Posterior cingulate gyrus (tissue), 11 donors: ENCODE results near the gene ACTRT2.

Source experiments
- DNase-seq, 10 donors: peaks; one replicate each; pipeline versions ENCODE4 v3.0.0 to v3.0.0-alpha.2; 2020 to 2021; ENCODE audit warnings: mixed read lengths in 3 of 10
- intact Hi-C: fragments of 100-400 bp; cut with DNase I; formaldehyde crosslinking; loops from one replicate; pipeline ENCODE4 v1.15.1; 2023

The ACTRT2 gene

DNA sequence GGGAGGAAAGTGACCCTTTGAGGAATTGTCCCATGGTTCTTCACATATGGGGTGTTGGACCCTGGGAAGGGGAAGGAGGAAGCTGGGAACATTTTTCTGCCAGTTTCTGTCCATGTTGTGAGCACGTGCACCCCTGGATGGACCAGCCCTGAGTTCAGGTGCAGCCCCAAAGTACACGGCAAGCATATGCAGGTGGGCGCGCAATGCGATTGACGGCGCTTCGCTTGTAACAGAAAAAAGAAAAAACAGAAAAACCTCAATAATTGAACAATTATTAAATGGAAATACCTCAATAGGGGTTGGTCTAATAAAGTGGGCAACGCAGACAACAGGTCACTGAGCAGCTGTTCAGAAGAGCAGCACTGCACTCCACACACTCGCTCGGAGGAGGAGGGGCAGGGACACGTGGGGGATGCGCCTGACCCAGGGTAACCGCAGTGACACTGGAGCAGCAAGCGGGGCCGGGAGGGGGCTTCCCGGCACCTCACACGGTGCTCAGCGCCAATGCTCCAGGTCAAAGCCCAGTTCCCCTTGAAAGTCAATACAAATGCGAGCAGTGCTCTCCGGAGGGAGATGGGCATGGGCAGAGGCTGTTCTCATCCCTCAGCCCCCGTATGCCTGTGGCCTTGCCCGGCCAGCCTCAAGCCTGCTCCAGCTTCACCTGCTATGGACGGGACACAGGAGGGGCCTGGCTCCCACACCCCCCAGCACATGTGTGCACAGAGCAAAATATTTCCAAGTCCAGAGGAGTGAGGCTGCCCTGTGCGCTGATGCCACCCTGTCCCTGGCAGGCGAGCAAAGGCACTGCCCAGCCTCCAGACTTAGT is 6.6 kb upstream of the ACTRT2 start:
- peak in 6 of 10 donors; percentile 1 to 64 (median 13) for DNase-seq
- intact Hi-C loops: loop anchor here (5.0 kb wide), 1 partner anchor 408 kb away; no protein-coding TSS in a partner anchor

DNA sequence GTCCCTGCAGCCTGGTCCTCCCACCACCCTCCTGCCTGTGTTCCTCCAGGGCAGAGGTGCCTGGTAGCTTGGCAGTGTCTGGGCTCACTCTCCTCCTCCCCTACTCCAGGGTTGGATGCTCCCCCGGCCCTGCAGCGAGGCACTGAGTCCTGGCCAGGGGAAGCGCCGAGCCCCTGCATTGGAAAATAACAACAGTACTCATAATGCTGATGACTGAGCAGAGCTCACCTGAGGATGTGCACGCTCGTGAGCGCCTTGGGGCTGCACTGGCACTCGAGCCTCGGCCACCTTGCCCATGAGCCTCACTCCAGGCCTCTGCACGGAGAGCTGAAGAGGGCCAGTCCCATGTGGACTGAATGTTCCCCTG is 6.0 kb upstream of the ACTRT2 start:
- DNase-seq: peak in 4 of 10 donors; percentile 5 to 83 (median 40)
- intact Hi-C loops: no loop called here

DNA sequence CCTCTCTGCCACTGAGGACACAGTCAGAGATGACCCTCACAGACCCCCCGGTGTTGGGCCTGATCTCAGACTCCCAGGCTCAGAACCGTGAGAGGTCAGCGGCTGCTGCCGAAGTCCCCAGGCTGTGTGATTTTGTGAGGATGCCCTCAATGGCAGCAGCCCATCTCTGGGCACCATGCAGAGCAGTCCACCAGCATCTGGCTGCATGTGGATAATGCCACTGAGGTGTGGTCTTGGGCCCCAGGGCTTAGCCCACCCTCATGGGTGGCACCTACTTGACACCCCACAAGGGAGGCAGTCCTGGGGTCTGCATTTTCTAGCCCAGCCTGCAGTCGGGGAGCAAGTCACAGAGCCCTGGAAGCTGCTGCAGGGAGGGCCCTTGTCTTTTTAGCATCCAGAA is 5.5 kb upstream of the ACTRT2 start:
- intact Hi-C loops: no loop called here
- DNase-seq: peak in 5 of 10 donors; percentile 2 to 74 (median 54)

DNA sequence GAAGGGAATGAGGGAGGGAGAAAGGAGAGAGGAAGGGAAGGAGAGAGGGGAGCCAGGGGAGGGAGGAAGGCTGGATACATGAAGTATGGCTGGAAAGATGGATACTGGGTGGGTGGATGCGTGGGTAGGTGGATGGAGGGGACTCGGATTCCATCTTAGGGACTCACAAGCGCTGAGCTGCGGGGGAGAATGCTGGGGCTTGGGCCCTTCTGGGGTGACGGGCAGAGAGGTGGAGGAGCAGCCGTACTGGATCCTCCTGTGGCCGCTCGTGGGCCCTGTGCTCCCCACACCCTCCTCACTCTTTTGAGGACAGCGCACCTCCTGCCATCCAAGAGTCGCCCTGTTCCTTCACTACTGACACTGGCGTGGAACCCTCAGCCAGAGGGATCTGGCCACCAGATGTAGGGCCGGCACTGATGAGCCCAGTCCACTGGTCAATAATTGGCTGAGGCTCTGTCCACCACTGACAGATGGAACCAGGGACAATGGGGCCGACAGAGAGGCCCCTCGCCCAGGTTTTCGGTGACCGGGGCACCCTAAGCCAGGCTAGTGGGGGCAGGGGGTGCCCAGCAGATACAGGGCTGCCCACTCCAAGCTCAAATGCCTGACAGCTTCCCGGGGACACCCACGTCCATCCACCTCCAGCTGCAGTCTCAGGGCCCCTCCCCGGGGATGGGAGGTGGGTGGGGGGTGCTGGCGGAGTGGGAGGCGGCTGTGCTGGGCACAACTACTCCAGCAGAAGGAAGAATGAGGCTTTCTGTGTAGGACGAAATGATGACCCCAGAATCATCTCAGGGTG is 4.4 kb upstream of the ACTRT2 start:
- peak in 7 of 10 donors; percentile 3 to 57 (median 12) for DNase-seq
- intact Hi-C loops: no loop called here

DNA sequence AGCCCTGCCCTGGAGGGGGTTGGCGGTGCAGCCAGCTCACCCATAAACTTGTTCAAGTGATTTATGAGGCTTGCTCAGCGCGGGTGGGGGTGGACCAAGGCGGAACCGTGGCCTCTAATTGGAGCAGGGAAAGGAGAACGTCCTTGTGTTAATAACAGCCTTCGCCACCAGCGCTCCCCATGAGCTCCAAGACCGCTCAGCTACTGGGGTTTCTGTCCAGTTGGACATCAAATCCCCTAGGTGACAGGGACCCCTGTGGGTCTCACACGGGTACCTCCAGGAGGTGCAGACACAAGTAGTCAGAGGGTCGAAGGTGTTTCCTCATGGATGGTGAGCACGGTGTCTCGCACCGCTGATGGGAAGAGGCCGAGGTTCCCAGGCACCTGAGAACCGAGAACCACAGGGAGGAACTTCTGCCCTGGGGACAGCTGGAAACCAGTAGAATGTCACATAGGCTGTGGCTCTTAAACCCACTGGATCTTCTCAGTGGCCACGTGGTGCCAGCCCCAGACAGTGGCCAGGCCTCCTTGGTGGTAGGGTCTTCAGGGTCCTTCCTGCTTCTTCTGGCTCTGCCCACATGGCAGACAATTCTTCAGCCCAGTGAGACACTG is 3.7 kb upstream of the ACTRT2 start:
- intact Hi-C loops: no loop called here
- peak in 4 of 10 donors; percentile 1 to 70 (median 26) for DNase-seq

DNA sequence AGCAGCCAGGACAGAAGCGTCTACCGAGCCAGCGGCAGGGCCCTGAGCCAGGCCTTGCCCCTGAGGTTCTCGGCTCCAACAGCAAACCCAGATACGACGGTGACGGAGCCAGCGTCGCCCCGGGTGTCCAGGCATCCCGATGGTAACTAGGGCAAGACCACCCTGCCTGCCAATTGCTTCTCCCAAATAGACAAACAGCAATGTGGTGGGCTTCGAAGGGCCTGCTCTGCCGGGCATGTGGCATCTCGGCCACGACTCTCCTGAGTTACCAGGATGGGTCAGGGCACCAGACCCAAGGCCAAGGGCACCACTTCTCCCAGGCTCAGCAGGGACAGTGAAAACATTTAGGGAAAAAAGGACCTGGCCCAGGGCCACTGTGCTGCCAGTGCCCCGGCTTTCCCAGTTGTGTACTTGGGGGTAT is 3.2 kb upstream of the ACTRT2 start:
- intact Hi-C loops: no loop called here
- peak in 4 of 10 donors; percentile 6 to 80 (median 49) for DNase-seq

DNA sequence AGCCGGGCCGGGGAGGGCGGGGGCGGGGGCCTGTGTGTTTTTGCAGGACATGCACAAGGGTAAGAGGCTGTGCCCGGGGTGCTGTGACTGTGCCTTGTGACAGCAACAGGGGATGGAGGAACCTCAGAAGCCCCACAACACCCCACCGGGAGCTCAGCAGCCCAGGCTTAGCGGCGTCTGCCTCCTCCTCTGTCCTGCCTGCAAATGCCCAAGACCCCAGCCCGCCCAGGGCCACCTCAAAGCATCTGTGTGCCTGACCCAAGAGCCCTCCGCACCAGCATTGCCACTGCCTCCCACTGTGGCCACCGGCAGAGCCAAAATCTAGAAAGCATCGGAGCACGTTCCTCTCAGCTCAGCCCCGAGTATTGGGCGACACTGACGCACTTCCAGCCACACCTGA is 2.7 kb upstream of the ACTRT2 start:
- DNase-seq: peak in 4 of 10 donors; percentile 3 to 67 (median 48)
- intact Hi-C loops: no loop called here

DNA sequence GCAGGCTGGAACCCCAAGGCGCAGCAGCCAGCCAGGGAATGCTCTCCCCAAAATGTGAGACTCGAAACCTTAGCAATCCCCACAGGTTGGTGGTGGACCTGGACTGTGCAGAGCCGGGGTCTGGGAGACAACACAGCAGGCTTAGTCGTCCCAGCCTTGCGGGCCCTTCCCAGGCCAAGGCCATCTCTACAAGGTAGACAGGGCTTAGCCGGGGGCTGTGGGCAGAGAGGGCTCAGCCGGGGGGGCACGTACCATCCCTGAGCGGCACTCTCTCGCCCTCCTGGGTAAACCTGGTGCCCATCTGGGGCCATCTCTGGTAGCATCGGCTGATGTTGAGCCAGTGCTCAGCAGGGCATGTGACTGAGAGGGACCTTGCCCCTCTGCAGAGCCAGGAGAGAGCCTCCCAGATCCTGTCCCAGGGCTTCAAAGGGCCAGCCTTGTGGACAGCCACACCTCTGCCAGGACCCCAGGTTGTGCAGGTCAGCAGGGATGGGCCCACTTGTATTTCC is 2.2 kb upstream of the ACTRT2 start:
- intact Hi-C loops: no loop called here
- peak in 5 of 10 donors; percentile 2 to 72 (median 54) for DNase-seq

DNA sequence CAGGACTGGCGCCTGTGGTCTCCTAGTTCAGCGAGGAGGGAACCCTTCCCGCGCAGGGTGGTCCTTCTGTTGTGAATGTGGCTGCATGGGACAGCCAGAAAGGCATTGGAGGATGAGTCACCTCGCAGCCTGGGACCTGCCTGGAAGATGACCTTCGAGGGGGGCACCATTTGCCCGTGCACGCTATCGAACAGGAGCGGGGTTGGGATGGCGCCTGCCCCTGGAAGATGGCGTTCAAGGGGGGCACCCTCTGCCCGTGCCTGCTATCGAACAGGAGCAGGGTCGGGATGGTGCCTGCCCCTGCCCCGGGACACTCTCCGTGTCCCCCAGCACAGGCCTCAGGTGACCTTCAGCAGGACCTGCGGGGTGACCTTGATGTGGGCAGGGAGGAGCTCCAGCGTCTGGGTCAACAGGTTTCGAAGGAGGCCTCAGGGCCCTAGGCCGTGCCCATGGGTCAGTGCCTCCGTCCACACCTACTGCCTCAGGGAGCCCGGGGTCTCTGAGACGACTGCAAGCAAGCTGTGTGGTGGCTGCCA is 1.7 kb upstream of the ACTRT2 start:
- DNase-seq: peak in 4 of 10 donors; percentile 24 to 64 (median 56)
- intact Hi-C loops: no loop called here

DNA sequence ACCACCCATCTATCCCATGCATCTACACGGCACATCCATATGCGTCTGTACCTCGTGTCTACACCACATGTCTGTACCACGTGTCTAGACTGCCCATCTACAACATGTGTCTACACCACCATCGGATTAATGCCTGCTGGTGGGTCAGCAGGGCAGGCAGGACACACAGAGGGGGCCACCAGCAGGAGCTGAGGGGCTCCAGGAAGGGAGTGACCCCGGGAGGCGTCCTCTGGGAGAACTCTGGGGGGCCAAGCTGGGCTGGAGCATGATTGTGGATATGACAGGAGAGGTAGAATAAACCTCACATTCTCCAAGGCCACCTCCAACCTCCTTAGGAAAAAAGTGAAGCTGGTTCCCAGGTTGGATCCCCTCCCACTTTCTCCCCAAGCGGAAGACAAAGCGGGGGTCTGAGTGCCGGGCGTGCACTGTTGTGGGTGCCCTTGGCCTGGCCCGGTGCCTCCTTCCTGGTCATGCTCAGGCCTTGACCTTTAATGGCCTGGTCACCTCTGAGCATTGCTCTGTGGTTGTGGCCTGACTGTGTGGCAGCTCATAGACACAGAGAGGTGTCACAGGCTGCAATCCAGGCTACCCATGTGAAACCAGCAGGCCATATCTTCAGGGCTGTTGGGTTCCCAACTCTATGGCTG is 881 bp upstream of the ACTRT2 start:
- DNase-seq: peak in 4 of 10 donors; percentile 1 to 61 (median 28)
- intact Hi-C loops: no loop called here

DNA sequence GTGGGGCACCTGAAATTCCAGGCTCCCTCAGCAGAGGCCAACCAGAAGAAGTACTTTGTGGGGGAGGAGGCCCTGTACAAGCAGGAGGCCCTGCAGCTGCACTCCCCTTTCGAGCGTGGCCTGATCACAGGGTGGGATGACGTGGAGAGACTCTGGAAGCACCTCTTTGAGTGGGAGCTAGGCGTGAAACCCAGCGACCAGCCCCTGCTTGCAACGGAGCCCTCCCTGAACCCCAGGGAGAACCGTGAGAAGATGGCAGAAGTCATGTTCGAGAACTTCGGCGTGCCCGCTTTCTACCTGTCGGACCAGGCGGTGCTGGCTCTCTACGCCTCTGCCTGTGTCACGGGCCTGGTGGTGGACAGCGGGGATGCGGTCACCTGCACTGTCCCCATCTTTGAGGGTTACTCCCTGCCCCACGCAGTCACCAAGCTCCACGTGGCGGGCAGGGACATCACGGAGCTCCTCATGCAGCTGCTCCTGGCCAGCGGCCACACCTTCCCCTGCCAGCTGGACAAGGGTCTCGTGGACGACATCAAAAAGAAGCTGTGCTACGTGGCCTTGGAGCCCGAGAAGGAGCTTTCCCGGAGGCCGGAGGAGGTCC is 634 bp downstream of the ACTRT2 start:
- intact Hi-C loops: no loop called here
- DNase-seq: peak in 5 of 10 donors; percentile 5 to 77 (median 69)

DNA sequence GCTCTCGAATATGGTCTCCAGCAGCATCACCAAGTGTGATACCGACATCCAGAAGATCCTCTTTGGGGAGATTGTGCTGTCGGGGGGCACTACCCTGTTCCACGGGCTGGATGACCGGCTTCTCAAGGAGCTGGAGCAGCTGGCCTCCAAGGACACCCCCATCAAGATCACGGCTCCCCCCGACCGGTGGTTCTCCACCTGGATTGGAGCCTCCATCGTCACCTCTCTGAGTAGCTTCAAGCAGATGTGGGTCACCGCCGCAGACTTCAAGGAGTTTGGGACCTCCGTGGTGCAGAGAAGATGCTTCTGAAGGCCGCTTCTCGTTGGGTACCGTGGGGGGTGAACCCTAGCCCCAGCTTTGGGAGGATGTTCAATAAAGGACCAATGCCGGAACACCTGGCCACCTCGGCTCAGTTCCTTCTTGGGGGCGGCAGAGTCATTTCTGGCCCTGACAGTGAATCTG is 1.3 kb downstream of the ACTRT2 start:
- intact Hi-C loops: no loop called here

DNA sequence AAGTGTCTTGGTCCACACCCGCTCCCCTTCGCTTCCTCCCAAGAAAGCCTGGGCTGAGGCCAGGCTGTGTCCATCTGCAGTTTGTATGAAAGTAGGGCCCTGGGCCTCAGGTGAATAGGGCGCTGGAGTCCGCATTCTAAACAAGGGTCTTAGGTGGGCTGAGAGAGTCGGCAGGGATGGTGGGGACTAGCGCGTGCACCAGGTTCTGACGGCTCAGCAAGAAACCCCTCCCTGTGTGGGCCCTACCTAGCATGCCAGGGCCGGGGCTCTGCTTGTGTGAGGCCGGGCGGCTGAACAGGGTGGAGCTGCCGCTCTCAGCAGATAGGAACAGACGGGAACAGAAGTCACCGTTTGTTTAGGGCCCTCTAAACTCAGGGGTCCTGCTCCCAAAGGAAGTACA is 1.7 kb downstream of the ACTRT2 start:
- DNase-seq: peak in 4 of 10 donors; percentile 2 to 58 (median 31)
- intact Hi-C loops: no loop called here

More for the DNA sequence above, 1.3 kb downstream of the ACTRT2 start:
- peak in 5 of 10 donors; percentile 5 to 80 (median 56) for DNase-seq

DNA sequence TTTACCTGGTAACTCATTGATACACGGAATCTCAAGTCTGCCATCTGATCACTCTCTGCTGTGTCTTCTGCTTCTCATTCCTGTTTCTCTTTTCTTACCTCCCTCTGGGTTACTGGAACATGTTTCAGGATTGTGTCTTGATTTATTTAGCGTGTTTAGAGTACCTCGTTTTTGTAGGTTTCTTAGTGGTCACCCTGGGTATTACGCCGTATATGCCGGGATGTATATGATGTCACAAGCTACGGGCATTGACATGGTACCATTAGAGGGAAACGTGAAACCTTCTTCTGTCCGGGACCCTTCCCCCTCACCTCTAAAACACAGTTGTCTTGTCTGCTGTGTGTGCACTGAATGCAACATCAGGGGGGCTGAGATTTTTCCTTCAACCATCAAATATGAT is 2.8 kb downstream of the ACTRT2 start:
- no peak for DNase-seq
- intact Hi-C loops: no loop called here

DNA sequence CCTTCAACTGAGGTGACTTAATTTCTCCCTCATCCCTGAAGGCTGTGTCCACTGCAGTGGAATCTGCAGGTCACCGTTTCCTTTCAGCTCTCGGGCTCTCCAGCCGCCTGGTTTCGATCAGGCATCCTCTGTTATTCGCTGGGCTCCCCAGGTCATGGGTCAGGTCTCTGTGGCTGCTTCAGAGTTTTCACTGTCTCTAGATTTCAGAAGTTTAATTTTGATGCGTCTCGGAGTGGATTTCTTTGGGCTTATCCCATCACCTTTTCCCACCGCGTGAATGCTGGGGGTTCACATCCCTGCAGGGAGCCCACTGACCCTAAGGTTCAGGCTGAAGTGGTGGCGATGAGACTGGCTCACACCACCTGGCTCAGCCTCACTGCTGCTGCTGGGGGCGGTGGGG is 3.3 kb downstream of the ACTRT2 start:
- intact Hi-C loops: no loop called here
- DNase-seq: peak in 2 of 10 donors; percentile 35 to 56

DNA sequence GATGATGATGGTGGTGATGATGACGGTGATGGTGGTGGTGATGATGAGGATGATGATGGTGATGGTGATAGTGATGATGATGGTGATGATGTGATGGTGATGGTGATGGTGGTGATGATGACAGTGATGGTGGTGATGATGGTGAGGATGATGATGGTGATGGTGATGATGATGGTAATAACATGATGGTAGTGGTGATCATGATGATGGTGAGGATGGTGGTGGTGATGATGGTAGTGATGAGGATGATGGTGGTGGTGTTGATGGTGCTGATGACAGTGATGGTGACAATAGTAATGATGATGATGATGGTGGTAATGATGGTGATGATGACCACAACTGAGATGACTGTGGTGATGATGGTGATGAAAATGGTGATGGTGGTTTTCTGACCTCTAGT is 4.9 kb downstream of the ACTRT2 start:
- intact Hi-C loops: no loop called here
- no peak for DNase-seq

DNA sequence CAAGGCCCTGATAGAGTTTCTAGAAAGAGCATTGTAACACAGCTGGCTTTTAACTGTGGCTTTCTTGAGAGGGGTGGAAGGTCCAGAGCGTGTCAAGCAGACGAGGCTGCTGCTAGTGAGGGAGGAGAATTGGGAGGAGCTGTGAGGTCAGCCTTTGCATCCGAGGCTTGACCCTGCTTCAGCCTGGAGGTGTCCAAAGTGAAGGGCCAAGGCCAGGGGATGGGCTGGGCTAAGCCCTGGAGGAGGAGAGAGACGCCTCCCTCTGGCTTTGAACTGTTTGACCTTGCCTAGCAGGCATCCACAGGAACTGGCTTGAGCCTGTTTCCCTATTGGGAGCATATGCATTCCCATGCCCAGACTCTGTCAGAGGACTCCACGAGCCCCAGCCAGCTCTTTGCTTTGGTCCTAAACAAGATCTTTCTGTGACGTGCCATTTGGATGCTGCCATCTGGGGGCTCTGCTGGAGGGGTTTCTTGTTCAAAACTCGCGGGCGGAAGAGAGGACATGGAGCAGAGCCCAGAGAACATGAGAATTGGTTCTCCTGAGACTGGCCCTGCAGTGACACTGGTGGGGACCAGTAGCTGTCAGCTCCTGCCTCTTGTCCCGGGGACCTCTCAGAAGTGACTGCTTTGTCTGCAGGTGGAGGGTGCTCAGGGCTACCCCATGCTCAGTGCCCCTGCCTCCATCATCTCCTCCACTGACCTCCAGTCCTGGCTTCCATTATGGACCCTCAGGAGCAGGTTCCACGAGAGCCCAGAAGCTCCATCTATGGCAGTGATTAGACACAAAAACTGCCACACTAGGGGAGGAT is 5.5 kb downstream of the ACTRT2 start:
- intact Hi-C loops: no loop called here
- peak in 3 of 10 donors; percentile 2 to 62 (median 21) for DNase-seq

DNA sequence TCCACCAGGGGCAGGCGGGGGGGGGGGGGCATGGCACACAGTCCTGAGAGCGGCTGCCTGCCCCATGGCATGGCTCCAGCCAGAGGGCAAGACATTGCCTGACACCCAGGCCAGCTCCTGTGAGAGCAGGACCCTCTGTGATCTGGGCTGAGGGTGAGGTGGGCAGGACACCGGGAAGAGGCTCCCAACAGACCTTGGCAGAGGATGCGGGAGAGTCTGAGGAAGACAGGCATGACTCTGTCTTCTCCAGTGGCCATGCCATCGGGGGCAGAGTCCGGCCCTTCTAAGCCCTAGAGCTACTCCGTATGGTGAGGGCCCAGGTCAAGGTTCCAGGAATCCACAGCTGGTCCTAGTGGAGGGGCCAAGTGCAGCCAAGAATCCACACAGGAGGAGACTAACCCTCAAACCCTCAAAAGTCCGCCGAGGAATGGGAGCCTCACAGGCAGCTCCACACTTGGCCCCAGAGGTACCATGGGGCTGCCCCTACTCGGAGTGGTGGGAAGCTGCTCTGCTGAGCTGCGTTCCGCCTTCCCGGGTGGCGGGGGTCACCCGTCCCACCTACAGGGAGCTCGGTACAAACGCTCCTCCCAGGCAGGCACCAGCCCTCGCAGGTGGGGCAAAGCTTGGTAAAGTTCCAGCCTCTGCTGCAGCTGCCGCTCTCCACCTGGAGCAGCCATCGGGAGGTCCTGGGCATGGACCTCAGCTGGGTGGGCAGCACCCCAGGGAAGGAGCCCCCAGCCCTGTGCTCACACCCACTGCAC is 6.5 kb downstream of the ACTRT2 start:
- peak in 3 of 10 donors; percentile 23 to 72 (median 46) for DNase-seq
- intact Hi-C loops: no loop called here
